Measurements from ENCODE around the gene CALML6.

DNA sequence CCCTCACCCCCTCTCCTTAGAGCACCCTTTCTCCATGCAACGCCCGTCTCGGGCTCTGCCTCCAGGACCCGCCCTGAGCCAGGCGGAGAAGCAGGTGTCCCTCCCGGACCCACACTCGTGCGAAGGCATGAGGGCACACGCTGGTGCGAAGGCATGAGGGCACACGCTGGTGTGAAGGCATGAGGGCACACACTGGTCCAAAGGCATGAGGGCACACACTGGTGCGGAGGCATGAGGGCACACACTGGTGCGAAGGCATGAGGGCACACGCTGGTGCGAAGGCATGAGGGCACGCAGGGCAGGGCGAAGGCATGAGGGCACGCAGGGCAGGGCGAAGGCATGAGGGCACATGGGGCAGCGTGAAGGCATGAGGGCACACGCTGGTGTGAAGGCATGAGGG, 9.8 kb downstream of the CALML6 start:
- no peak for TF ChIP-seq CTCF (IDR thresholded peaks at IDR 0.05; ENCODE audit: insufficient read depth, low read length, poor library complexity, severe bottlenecking)
- TF ChIP-seq EZH2phosphoT487 (conservative IDR thresholded peaks at IDR 0.05; ENCODE audit: low read length) = no peak
